Endothelial cell of umbilical vein (primary cell): ENCODE results near the gene RNH1. TPM values are rescaled to one million over a fixed set of nuclear protein-coding genes. Genes with fewer than 3 reads are reported as not detected.

ENCODE experiments used
- BruUV-seq: library from RNA; stranded (reverse); fragments of 400-500 nt; replicated peaks from 2 replicates; lab custom pipeline; 2021; lab: Mats Ljungman, UMichigan
- CTCF ChIA-PET: fragments of 300-600, 350-600 bp; sonication (Branson Sonifier 250); formaldehyde crosslinking; loops from one replicate; lab custom pipeline; 2021; ENCODE audit warnings: antibody characterized with exemption, inconsistent platforms; lab: Charles Lee
- POLR2A ChIA-PET: fragments of 300-600, 350-600 bp; sonication (Branson Sonifier 250); formaldehyde crosslinking; loops from one replicate; lab custom pipeline; 2021; ENCODE audit warnings: antibody characterized with exemption, inconsistent platforms; lab: Charles Lee
- DNase-seq: peaks from one replicate; pipeline ENCODE4 v3.0.0-alpha.2; 2011; ENCODE audit warnings: low read depth, low spot score
- FAIRE-seq: peaks from 2 replicates; lab custom pipeline; 2011; peaks lifted over from hg19 to GRCh38; lab: Jason Lieb, UNC
- H2AFZ ChIP-seq: 2 replicates; pipeline ENCODE4 v1.6.0; 2012; ENCODE audit warnings: low read depth, low read length, control low read depth, inconsistent platforms
- H3K27ac ChIP-seq: 2 replicates; pipeline ENCODE4 v1.5.1; 2011; ENCODE audit warnings: low read depth, mild to moderate bottlenecking, control low read depth, low read length, moderate library complexity; ENCODE audit not compliant: insufficient read depth
- H3K27me3 ChIP-seq, 2 experiments: 2 replicates each; pipeline versions ENCODE4 v1.6.0 to v1.6.1; 2011; ENCODE audit warnings: low read length in 2 of 2, mixed read lengths in 1 of 2; ENCODE audit not compliant: control insufficient read depth in 2 of 2, insufficient read depth in 2 of 2
- H3K36me3 ChIP-seq, 2 experiments: 2 replicates in 1 of 2; 3 replicates in 1 of 2; pipeline ENCODE4 v1.5.1; 2011; ENCODE audit warnings: low read length in 2 of 2, mild to moderate bottlenecking in 1 of 2, moderate library complexity in 1 of 2; ENCODE audit not compliant: control insufficient read depth in 2 of 2, insufficient read depth in 2 of 2; ENCODE audit errors: extremely low read depth in 1 of 2
- H3K4me1 ChIP-seq: 3 replicates; pipeline ENCODE4 v1.5.1; 2011; ENCODE audit warnings: mild to moderate bottlenecking, low read length; ENCODE audit not compliant: control insufficient read depth, insufficient read depth; ENCODE audit errors: extremely low read depth
- H3K4me2 ChIP-seq: 2 replicates; pipeline ENCODE4 v1.6.1; 2011; ENCODE audit warnings: low read length, control low read depth, mixed read lengths; ENCODE audit not compliant: insufficient read depth
- H3K4me3 ChIP-seq, 3 experiments: fragments of 200-600 bp in 1 of 3; sonication (generic), shearing (Covaris generic) in 1 of 3; replicated peaks in 1 of 3; 2 replicates each; pipeline ENCODE4 v1.5.1; 2011 to 2016; ENCODE audit warnings: control low read depth in 3 of 3, low read length in 3 of 3, mild to moderate bottlenecking in 2 of 3, inconsistent platforms in 1 of 3, low read depth in 1 of 3, moderate library complexity in 1 of 3; ENCODE audit not compliant: insufficient read depth in 1 of 3
- H3K79me2 ChIP-seq: 2 replicates; pipeline ENCODE4 v1.6.0; 2012; ENCODE audit warnings: low read length, inconsistent platforms; ENCODE audit not compliant: control insufficient read depth, insufficient read depth
- H3K9ac ChIP-seq: replicated peaks from 2 replicates; pipeline ENCODE3; 2011; ENCODE audit warnings: low read length, control low read depth; ENCODE audit not compliant: insufficient read depth; ENCODE audit errors: extremely low read depth
- H3K9me1 ChIP-seq: replicated peaks from 3 replicates; pipeline ENCODE4 v1.6.0; 2011; ENCODE audit warnings: mild to moderate bottlenecking, low read length; ENCODE audit not compliant: control insufficient read depth, insufficient read depth; ENCODE audit errors: extremely low read depth
- H3K9me3 ChIP-seq: replicated peaks from 2 replicates; pipeline ENCODE4 v1.5.1; 2012; ENCODE audit warnings: low read length, inconsistent platforms; ENCODE audit not compliant: control insufficient read depth, insufficient read depth
- H4K20me1 ChIP-seq: replicated peaks from 2 replicates; pipeline ENCODE3; 2011; ENCODE audit warnings: mild to moderate bottlenecking, low read length; ENCODE audit not compliant: control insufficient read depth, insufficient read depth; ENCODE audit errors: extremely low read depth
- CTCF ChIP-seq, 2 donors: IDR thresholded peaks; 1 replicate in 1 of 2; 2 replicates in 1 of 2; pipeline ENCODE4 v1.5.1; 2011; ENCODE audit warnings: low read length in 2 of 2, mild to moderate bottlenecking in 2 of 2, moderate library complexity in 2 of 2, control low read depth in 1 of 2, inconsistent platforms in 1 of 2, low read depth in 1 of 2; ENCODE audit not compliant: insufficient read depth in 1 of 2; ENCODE audit errors: extremely low read depth in 1 of 2
- EZH2 ChIP-seq: IDR thresholded peaks from 2 replicates; pipeline ENCODE4 v1.6.1; 2012; ENCODE audit warnings: borderline replicate concordance, low read depth, mild to moderate bottlenecking, moderate library complexity, low read length, inconsistent platforms; ENCODE audit not compliant: severe bottlenecking
- FOS ChIP-seq: IDR thresholded peaks from 2 replicates; pipeline ENCODE4 v1.6.1; 2011; ENCODE audit warnings: mild to moderate bottlenecking, low read length, moderate library complexity, borderline replicate concordance; ENCODE audit not compliant: insufficient read depth
- GATA2 ChIP-seq: IDR thresholded peaks from 2 replicates; pipeline ENCODE4 v1.7.0; 2011; ENCODE audit warnings: low read depth, mild to moderate bottlenecking, moderate library complexity, mixed read lengths, low read length; ENCODE audit not compliant: insufficient read length, insufficient read depth
- JUN ChIP-seq: IDR thresholded peaks from 2 replicates; pipeline ENCODE4 v1.6.1; 2011; ENCODE audit warnings: borderline replicate concordance, low read depth; ENCODE audit not compliant: insufficient read length, insufficient read depth
- MYC ChIP-seq: IDR thresholded peaks from one replicate; pipeline ENCODE4 v1.6.1; 2011; ENCODE audit warnings: mild to moderate bottlenecking, low read depth, low read length
- POLR2A ChIP-seq: IDR thresholded peaks from 2 replicates; pipeline ENCODE4 v1.6.1; 2012; ENCODE audit warnings: low read depth, mild to moderate bottlenecking, control low read depth, low read length
- POLR2AphosphoS5 ChIP-seq: IDR thresholded peaks from 2 replicates; pipeline ENCODE4 v1.6.1; 2012; ENCODE audit warnings: low read depth, mild to moderate bottlenecking, control low read depth, low read length, moderate library complexity; ENCODE audit not compliant: insufficient read depth
- dilution Hi-C: fragments of 300-500 bp; cut with MboI; formaldehyde crosslinking; loops from one replicate; pipeline ENCODE4 v1.15.0; 2019; ENCODE audit warnings: low sequenced_read_pairs; ENCODE audit not compliant: extremely low pct_ligation_motif_present
- intact Hi-C: fragments of 100-400 bp; cut with micrococcal nuclease; formaldehyde crosslinking; loops from one replicate; pipeline ENCODE4 v1.10.0; 2022
- polyA plus RNA-seq, 4 experiments: library from polyadenylated mRNA; depleted of rRNA in 3 of 4; stranded (reverse) in 3 of 4; unstranded in 1 of 4; fragments of >200 nt; gene quantifications; 2 replicates each; pipeline versions ENCODE4 v1.2.1 to v1.2.3, GENCODE V29; 2011 to 2012; ENCODE audit warnings: missing spikeins in 1 of 4
- total RNA-seq: library from RNA; stranded (reverse); gene quantifications from 2 replicates; pipeline ENCODE4 v1.2.3, GENCODE V29; 2021
- TF ChIP-seq, protein P1 (sequence below): IDR thresholded peaks from 2 replicates; pipeline ENCODE4 v1.6.1; 2011; ENCODE audit not compliant: insufficient read depth, insufficient read length

RNH1 gene
- total and polyA plus RNA-seq, 2 donors (not counting 3 experiments of a cell fraction or from before 2014, with no cell fraction given): 144 to 198 TPM

DNA sequence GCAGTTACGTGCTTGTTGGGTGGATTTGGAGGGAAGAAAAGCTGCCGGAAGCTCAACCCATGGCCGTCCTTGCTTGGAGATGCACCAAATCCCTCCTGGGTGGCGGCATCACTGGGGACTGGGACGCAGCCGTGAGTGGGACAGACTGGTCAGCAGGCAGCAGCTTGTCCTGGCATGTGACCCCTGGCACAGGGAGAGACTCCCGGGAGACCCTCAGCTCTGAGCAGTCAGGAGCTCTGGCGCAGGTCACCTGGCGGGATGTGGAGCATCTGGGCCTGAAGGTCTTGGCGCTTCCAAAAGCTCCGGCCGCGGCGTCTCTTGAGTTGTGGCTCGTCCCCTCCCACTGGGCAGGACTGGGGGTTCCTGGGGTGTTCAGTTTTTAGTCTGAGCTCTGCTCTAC is 30.6 kb downstream of the RNH1 start:
- no peak overlapping the region for H3K4me2 ChIP-seq
- no peak for FAIRE-seq
- intact Hi-C loops: no loop called here
- no peaks in the 10 kb centered on the region for H3K4me1 ChIP-seq
- BruUV-seq: no TSS peak
- H3K9me3 ChIP-seq: no peaks in the 10 kb centered on the region
- H3K36me3 ChIP-seq: no peaks in the 10 kb centered on the region
- H3K4me3 ChIP-seq: no peak overlapping the region
- ChIA-PET POLR2A (no interaction called here), CTCF (no interaction called here)
- no peak for DNase-seq
- no peak for TF ChIP-seq JUN
- no peak for TF ChIP-seq EZH2
- H3K27me3 ChIP-seq: no peaks in the 10 kb centered on the region
- peaks cover 25% of the 10 kb centered on the region for H3K79me2 ChIP-seq
- H3K9me1 ChIP-seq: no peaks in the 10 kb centered on the region
- dilution Hi-C loops: no loop called here
- H2AFZ ChIP-seq: no peak overlapping the region
- H3K27ac ChIP-seq: no peak overlapping the region
- no peaks in the 10 kb centered on the region for H4K20me1 ChIP-seq
- no peak overlapping the region for H3K9ac ChIP-seq

DNA sequence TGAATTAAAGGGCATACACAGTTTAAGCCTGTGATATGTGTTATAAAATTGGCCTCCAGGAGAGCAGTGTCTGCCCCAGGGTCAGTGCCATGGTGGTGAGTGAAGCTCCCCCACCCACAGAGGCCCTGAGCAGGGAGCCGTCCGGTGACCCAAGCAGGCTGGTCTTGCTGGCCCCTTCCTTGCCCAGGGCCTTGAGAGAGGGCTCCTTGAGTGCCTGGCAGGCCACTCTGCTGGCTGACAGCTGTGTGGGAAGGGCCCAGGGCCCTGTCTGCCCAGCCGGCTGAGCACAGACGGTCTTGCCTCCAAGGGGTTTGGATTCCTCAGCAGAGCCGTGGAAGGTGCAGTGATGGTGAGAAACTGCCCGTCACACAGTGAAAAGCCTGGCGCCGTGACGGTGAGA is 31.1 kb downstream of the RNH1 start:
- no peaks in the 10 kb centered on the region for H3K9me1 ChIP-seq
- FAIRE-seq (no peak), DNase-seq (no peak)
- no peaks in the 10 kb centered on the region for H4K20me1 ChIP-seq
- no peaks in the 10 kb centered on the region for H3K27me3 ChIP-seq
- dilution Hi-C loops (no loop called here), intact Hi-C loops (no loop called here)
- H3K27ac ChIP-seq: no peak overlapping the region
- no peaks in the 10 kb centered on the region for H3K36me3 ChIP-seq
- H3K4me2 ChIP-seq: no peak overlapping the region
- H3K4me3 ChIP-seq: no peak overlapping the region
- BruUV-seq: no TSS peak
- no peak overlapping the region for H2AFZ ChIP-seq
- ChIA-PET CTCF (no interaction called here), POLR2A (no interaction called here)
- TF ChIP-seq FOS: no peak
- TF ChIP-seq JUN: no peak
- no peak for TF ChIP-seq EZH2
- no peak for TF ChIP-seq POLR2A
- no peak for TF ChIP-seq GATA2
- no peak for TF ChIP-seq MYC
- no peak for TF ChIP-seq POLR2AphosphoS5
- no peak for TF ChIP-seq CTCF (IDR thresholded peaks at IDR 0.05; ENCODE audit: extremely low read depth in 1 of 2, insufficient read depth in 1 of 2, low read depth in 1 of 2, low read length in 2 of 2)
- TF ChIP-seq, protein P1, sequence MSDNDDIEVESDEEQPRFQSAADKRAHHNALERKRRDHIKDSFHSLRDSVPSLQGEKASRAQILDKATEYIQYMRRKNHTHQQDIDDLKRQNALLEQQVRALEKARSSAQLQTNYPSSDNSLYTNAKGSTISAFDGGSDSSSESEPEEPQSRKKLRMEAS: no peak
- H3K79me2 ChIP-seq: peaks cover 29% of the 10 kb centered on the region
- no peaks in the 10 kb centered on the region for H3K9me3 ChIP-seq
- no peak overlapping the region for H3K9ac ChIP-seq
- H3K4me1 ChIP-seq: no peaks in the 10 kb centered on the region
